ENCODE results near the gene XRN2. TPM values are rescaled to one million over a fixed set of nuclear protein-coding genes. Genes with fewer than 3 reads are reported as not detected.

The XRN2 gene, protein sequence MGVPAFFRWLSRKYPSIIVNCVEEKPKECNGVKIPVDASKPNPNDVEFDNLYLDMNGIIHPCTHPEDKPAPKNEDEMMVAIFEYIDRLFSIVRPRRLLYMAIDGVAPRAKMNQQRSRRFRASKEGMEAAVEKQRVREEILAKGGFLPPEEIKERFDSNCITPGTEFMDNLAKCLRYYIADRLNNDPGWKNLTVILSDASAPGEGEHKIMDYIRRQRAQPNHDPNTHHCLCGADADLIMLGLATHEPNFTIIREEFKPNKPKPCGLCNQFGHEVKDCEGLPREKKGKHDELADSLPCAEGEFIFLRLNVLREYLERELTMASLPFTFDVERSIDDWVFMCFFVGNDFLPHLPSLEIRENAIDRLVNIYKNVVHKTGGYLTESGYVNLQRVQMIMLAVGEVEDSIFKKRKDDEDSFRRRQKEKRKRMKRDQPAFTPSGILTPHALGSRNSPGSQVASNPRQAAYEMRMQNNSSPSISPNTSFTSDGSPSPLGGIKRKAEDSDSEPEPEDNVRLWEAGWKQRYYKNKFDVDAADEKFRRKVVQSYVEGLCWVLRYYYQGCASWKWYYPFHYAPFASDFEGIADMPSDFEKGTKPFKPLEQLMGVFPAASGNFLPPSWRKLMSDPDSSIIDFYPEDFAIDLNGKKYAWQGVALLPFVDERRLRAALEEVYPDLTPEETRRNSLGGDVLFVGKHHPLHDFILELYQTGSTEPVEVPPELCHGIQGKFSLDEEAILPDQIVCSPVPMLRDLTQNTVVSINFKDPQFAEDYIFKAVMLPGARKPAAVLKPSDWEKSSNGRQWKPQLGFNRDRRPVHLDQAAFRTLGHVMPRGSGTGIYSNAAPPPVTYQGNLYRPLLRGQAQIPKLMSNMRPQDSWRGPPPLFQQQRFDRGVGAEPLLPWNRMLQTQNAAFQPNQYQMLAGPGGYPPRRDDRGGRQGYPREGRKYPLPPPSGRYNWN
- total RNA-seq, result 100 to 1,000 TPM in 1 of 4 donors, 10 to 100 TPM in 3; 60.5 to 116 (median 68.6) TPM

DNA sequence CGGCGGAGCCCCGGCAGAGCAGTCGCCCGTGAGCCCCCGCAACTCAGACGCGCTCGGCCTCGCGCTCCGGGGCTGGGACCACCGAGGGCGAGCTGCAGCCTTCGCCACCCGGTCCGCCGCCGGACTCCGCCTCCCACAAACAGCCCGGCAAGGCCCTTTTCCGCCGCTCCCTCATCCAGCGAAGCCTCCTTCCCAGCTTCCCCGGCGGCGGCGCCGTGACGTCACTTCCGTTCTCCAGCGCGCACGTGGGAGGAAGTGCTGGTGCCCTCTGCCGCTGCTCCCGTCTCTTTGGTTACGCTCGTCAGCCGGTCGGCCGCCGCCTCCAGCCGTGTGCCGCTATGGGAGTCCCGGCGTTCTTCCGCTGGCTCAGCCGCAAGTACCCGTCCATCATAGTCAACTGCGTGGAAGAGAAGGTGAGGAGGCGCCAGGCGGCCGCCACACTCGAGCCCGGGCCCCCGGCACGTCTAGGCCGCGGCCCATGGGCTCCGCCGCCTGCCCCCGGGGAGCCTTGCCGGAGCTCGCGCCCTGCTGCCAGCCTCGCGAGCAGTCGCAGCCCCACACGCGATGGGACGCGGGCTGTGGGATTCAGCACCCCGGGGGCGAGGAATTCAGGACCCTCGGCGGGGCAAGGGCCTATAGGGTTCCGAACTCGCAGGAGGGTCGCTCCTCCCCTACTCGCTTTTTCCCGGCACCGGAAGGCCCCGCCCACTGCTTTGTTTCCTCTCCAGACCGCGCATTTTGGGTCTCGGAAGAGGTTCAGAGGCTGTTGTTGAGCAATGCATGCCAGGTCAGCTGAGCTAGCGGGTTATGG, at the start of gene XRN2:
TSS of gene XRN2 (plus strand) at position 271 of the 811 bp plus-strand sequence. CDS start at position 339, 68 bp downstream.
- DNase-seq (ENCODE audit: low spot score), result peak; percentile 94
- peak; percentile 96 for ATAC-seq (ENCODE audit: low FRiP score)
- TF ChIP-seq, protein P1, sequence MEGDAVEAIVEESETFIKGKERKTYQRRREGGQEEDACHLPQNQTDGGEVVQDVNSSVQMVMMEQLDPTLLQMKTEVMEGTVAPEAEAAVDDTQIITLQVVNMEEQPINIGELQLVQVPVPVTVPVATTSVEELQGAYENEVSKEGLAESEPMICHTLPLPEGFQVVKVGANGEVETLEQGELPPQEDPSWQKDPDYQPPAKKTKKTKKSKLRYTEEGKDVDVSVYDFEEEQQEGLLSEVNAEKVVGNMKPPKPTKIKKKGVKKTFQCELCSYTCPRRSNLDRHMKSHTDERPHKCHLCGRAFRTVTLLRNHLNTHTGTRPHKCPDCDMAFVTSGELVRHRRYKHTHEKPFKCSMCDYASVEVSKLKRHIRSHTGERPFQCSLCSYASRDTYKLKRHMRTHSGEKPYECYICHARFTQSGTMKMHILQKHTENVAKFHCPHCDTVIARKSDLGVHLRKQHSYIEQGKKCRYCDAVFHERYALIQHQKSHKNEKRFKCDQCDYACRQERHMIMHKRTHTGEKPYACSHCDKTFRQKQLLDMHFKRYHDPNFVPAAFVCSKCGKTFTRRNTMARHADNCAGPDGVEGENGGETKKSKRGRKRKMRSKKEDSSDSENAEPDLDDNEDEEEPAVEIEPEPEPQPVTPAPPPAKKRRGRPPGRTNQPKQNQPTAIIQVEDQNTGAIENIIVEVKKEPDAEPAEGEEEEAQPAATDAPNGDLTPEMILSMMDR (IDR thresholded peaks at IDR 0.05), result no peak

DNA sequence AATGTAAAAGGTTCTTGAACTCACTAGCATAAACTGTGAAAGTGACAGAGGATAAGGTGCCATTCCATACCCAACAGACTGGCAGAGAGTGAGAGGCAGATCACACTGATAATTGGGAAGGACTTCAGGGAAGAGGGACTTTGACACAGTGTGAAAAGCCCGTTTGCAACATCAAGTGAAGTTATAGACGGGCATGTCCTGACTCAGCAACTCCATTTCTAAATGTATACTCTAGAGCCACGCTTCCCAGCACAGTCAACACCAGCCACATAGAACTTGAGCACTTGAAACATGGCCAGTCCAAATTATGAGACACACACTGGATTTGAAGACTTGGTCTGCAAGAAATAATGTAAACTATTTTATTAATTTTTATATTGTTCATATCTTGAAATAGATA, 45.9 kb upstream of the XRN2 start:
- TF ChIP-seq, protein P1 (IDR thresholded peaks at IDR 0.05), result no peak
- ATAC-seq (ENCODE audit: low FRiP score), result no peak

DNA sequence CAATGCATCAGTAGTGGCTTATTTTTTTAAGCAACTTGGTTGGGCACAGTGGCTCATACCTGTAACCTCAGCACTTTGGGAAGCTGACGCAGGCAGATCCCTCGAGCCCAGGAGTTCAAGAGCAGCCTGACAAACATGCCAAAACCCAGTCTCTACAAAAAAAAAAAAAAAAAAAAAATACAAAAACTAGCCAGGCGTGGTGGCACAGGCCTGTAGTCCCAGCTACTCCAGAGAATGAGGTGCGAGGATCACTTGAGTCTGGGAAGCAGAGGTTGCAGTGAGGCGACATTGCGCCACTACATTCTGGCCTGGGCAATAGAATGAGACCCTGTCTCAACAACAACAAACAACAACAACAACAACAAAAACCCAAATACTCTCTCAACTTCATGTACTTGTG, 44.7 kb upstream of the XRN2 start:
- TF ChIP-seq, protein P1 (IDR thresholded peaks at IDR 0.05), result no peak
- DNase-seq (ENCODE audit: low spot score) (no peak), ATAC-seq (ENCODE audit: low FRiP score) (no peak)

More for the DNA sequence above, 45.9 kb upstream of the XRN2 start:
- DNase-seq (ENCODE audit: low spot score), result no peak

DNA sequence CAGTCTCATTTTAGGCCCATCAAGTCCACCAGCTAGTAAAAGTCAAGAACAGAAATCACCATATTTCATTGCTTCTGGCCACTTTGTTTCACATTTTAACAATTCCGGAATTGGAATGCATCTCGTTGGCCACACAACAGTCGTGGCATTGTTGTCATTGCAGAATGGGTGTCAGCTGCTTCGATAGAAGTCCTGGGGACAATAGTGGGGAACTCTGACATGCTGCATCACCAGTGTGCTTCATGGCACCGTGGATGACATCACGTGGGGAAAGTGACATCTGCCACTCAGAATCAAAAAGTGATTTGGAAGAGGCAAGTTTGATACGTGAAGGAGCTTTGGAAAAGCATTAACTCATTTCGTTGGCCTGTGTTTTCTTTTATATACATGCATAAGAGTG, 43.8 kb upstream of the XRN2 start:
- TF ChIP-seq, protein P1 (IDR thresholded peaks at IDR 0.05), result no peak
- DNase-seq (ENCODE audit: low spot score), result no peak
- no peak for ATAC-seq (ENCODE audit: low FRiP score)

DNA sequence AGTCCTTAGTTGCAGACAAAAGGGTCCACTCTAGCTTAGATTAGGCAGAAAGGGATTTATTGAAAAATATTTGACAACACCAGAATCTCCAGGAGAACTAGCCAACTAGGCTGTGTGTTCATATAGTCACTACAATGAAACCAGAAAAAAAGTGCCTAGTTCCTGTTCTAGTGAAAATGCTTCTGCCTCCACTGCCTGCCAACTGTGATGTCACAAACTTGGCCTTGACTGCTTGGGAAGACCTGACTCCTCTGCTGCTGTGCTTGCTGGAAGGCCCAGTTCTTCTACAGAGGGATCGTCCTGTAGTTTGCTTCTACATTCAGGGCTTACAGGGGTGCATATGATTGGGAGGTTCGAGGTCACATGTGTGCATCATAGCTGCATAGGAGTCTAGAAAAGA, 40.3 kb upstream of the XRN2 start:
- ATAC-seq (ENCODE audit: low FRiP score), result no peak
- TF ChIP-seq, protein P1 (IDR thresholded peaks at IDR 0.05), result no peak
- DNase-seq (ENCODE audit: low spot score), result no peak
